ENCODE results near the gene PDGFA.

The PDGFA gene

GRCh38 chr7:447523-447922 is 72.1 kb downstream of the PDGFA start:
- DNase-seq (ENCODE audit: low spot score), result no peak
- TF ChIP-seq CTCF (IDR thresholded peaks at IDR 0.05), result no peak
- Histone ChIP-seq H3K27ac (no peak overlapping the region), H3K4me3 (no peak overlapping the region)
